MM.1S (cell line): ENCODE measurements around the gene PMF1.

ENCODE experiments used
- DNase-seq: peaks from one replicate; pipeline ENCODE4 v3.0.0-alpha.2; 2015
- H2AFZ ChIP-seq: fragments of 300-600 bp; sonication (generic); 2 replicates; pipeline ENCODE4 v1.6.0; 2016; ENCODE audit warnings: antibody characterized with exemption, low read length
- H3F3A ChIP-seq: fragments of 300-600 bp; sonication (generic); 2 replicates; pipeline ENCODE4 v1.6.1; 2016; ENCODE audit warnings: mild to moderate bottlenecking, antibody characterized with exemption, low read length, moderate library complexity, mixed read lengths; ENCODE audit not compliant: insufficient read depth
- H3K27ac ChIP-seq: fragments of 300-600 bp; sonication (generic); 2 replicates; pipeline ENCODE4 v1.5.1; 2016; ENCODE audit warnings: mild to moderate bottlenecking, low read length
- H3K27me3 ChIP-seq: fragments of 300-600 bp; sonication (generic); replicated peaks from 2 replicates; pipeline ENCODE4 v1.6.0; 2016; ENCODE audit warnings: low read length; ENCODE audit not compliant: insufficient read depth
- H3K36me3 ChIP-seq: fragments of 300-600 bp; sonication (generic); replicated peaks from 2 replicates; pipeline ENCODE4 v1.6.1; 2016; ENCODE audit warnings: mild to moderate bottlenecking, low read length, mixed read lengths; ENCODE audit not compliant: insufficient read depth
- H3K4me1 ChIP-seq: fragments of 300-600 bp; sonication (generic); 2 replicates; pipeline ENCODE4 v1.6.1; 2016; ENCODE audit warnings: low read length, mixed read lengths
- H3K4me2 ChIP-seq: fragments of 300-600 bp; sonication (generic); 2 replicates; pipeline ENCODE4 v1.6.0; 2016; ENCODE audit warnings: low read depth, low read length
- H3K4me3 ChIP-seq: fragments of 300-600 bp; sonication (generic); 2 replicates; pipeline ENCODE4 v1.5.1; 2016; ENCODE audit warnings: low read length, mixed read lengths
- H3K79me2 ChIP-seq: fragments of 300-600 bp; sonication (generic); 2 replicates; pipeline ENCODE4 v1.6.1; 2016; ENCODE audit warnings: mixed run types, low read length, mixed read lengths
- H3K9ac ChIP-seq: fragments of 300-600 bp; sonication (generic); 2 replicates; pipeline ENCODE4 v1.6.1; 2016; ENCODE audit warnings: low read length, mixed read lengths
- H3K9me2 ChIP-seq: fragments of 300-600 bp; sonication (generic); replicated peaks from 2 replicates; pipeline ENCODE4 v1.6.1; 2016; ENCODE audit warnings: mild to moderate bottlenecking, low read length, mixed read lengths; ENCODE audit not compliant: insufficient read depth
- H3K9me3 ChIP-seq: fragments of 300-600 bp; sonication (generic); replicated peaks from 2 replicates; pipeline ENCODE4 v1.6.1; 2016; ENCODE audit warnings: mild to moderate bottlenecking, low read length, mixed read lengths; ENCODE audit not compliant: insufficient read depth
- H4K20me1 ChIP-seq: fragments of 300-600 bp; sonication (generic); 2 replicates; pipeline ENCODE4 v1.6.1; 2016; ENCODE audit warnings: mild to moderate bottlenecking, low read length, moderate library complexity, mixed read lengths; ENCODE audit not compliant: insufficient read depth
- CTCF ChIP-seq: fragments of 300-600 bp; sonication (generic); IDR thresholded peaks from 2 replicates; pipeline ENCODE4 v1.5.1; 2016; ENCODE audit warnings: antibody characterized with exemption, low read length, mixed read lengths
- EZH2 ChIP-seq: fragments of 300-600 bp; sonication (generic); optimal IDR thresholded peaks from 2 replicates; pipeline ENCODE3; 2017; ENCODE audit warnings: low read depth, mild to moderate bottlenecking, antibody characterized with exemption, low read length, mixed read lengths
- EZH2phosphoT487 ChIP-seq: fragments of 300-600 bp; sonication (generic); IDR thresholded peaks from 2 replicates; pipeline ENCODE4 v1.6.1; 2018; ENCODE audit warnings: antibody characterized with exemption, low read length

PMF1 gene

GRCh38 chr1:156285437-156285836 is 72.6 kb downstream of the PMF1 start:
- H3K27ac ChIP-seq = no peak overlapping the region
- DNase-seq = no peak
- no peaks in the 10 kb centered on the region for H3K9me3 ChIP-seq
- H3F3A ChIP-seq = peaks cover 7% of the 10 kb centered on the region
- H3K9me2 ChIP-seq = no peaks in the 10 kb centered on the region
- no peaks in the 10 kb centered on the region for H3K27me3 ChIP-seq
- H3K4me2 ChIP-seq = no peak overlapping the region
- H3K36me3 ChIP-seq = no peaks in the 10 kb centered on the region
- no peak for TF ChIP-seq EZH2phosphoT487
- TF ChIP-seq CTCF = no peak
- TF ChIP-seq EZH2 = no peak
- peaks cover 48% of the 10 kb centered on the region for H3K79me2 ChIP-seq
- 0 out of 2 replicates have a peak, but pooled peaks cover under 1% of the 10 kb centered on the region for H4K20me1 ChIP-seq
- no peak overlapping the region for H2AFZ ChIP-seq
- peaks cover 17% of the 10 kb centered on the region; the same call in 1 of the 2 replicates for H3K4me1 ChIP-seq
- H3K9ac ChIP-seq = no peak overlapping the region
- no peak overlapping the region for H3K4me3 ChIP-seq

- Histone ChIP-seq H3K27me3 (no peaks in the 10 kb centered on the region), H3K4me1 (peaks cover 11% of the 10 kb centered on the region; the same call in 1 of the 2 replicates), H3K4me3 (no peak overlapping the region), H3K4me2 (no peak overlapping the region), H3K36me3 (no peaks in the 10 kb centered on the region), H3K9ac (no peak overlapping the region), H3F3A (peaks cover 7% of the 10 kb centered on the region), H2AFZ (no peak overlapping the region), H3K27ac (no peak overlapping the region), H3K9me3 (no peaks in the 10 kb centered on the region), H3K9me2 (no peaks in the 10 kb centered on the region), H4K20me1 (no peaks in the 10 kb centered on the region), H3K79me2 (peaks cover 42% of the 10 kb centered on the region)
- TF ChIP-seq EZH2phosphoT487 = no peak
- no peak for TF ChIP-seq CTCF
- no peak for TF ChIP-seq EZH2
- DNase-seq = no peak
These were observed 73.3 kb downstream of the PMF1 start for GRCh38 chr1:156286061-156286460.
